ENCODE results near the gene AFG1L.

DNA sequence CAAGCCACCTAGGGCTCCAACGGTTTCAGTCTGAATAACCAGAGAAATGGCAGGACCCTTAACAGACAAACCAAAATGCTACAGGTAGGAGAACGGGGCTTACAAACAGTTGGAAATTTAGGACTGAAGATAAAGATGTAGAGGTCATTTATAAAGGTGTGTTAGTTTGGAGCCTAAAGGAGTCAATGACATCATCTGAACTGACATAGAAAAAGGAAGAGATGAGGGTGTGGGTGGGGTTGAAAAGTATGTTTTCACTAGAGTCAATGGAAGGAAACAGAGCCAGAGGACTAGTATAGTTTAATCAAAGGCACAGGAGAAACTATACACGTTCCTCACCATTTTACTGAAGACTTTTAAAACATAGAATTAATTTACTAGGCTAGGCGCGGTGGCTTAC, 194.8 kb downstream of the AFG1L start:
- TF ChIP-seq, protein P1, sequence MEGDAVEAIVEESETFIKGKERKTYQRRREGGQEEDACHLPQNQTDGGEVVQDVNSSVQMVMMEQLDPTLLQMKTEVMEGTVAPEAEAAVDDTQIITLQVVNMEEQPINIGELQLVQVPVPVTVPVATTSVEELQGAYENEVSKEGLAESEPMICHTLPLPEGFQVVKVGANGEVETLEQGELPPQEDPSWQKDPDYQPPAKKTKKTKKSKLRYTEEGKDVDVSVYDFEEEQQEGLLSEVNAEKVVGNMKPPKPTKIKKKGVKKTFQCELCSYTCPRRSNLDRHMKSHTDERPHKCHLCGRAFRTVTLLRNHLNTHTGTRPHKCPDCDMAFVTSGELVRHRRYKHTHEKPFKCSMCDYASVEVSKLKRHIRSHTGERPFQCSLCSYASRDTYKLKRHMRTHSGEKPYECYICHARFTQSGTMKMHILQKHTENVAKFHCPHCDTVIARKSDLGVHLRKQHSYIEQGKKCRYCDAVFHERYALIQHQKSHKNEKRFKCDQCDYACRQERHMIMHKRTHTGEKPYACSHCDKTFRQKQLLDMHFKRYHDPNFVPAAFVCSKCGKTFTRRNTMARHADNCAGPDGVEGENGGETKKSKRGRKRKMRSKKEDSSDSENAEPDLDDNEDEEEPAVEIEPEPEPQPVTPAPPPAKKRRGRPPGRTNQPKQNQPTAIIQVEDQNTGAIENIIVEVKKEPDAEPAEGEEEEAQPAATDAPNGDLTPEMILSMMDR (IDR thresholded peaks at IDR 0.05; ENCODE audit: low read length) = no peak
- TF ChIP-seq EZH2 (IDR thresholded peaks at IDR 0.05; ENCODE audit: borderline replicate concordance, low read length) = no peak

Data from OCI-LY1 (cell line).